Tibial nerve (tissue), 3 donors: Measurements from ENCODE around the gene COL27A1.

Experiments
- POLR2A ChIP-seq, 2 donors: fragments of 450-650 bp; IDR thresholded peaks; one replicate each; pipeline ENCODE4 v1.6.1; 2017; ENCODE audit warnings: antibody characterized with exemption in 2 of 2, mild to moderate bottlenecking in 2 of 2, moderate library complexity in 2 of 2
- TF ChIP-seq, protein P1 (sequence below), 5 experiments: fragments of 200-600 bp in 3 of 5; fragments of 450-650 bp in 2 of 5; sonication (generic) in 3 of 5; IDR thresholded peaks; one replicate each; pipeline ENCODE4 v1.5.1; 2016 to 2019; ENCODE audit warnings: antibody characterized with exemption in 5 of 5, mild to moderate bottlenecking in 3 of 5, moderate library complexity in 2 of 5

DNA sequence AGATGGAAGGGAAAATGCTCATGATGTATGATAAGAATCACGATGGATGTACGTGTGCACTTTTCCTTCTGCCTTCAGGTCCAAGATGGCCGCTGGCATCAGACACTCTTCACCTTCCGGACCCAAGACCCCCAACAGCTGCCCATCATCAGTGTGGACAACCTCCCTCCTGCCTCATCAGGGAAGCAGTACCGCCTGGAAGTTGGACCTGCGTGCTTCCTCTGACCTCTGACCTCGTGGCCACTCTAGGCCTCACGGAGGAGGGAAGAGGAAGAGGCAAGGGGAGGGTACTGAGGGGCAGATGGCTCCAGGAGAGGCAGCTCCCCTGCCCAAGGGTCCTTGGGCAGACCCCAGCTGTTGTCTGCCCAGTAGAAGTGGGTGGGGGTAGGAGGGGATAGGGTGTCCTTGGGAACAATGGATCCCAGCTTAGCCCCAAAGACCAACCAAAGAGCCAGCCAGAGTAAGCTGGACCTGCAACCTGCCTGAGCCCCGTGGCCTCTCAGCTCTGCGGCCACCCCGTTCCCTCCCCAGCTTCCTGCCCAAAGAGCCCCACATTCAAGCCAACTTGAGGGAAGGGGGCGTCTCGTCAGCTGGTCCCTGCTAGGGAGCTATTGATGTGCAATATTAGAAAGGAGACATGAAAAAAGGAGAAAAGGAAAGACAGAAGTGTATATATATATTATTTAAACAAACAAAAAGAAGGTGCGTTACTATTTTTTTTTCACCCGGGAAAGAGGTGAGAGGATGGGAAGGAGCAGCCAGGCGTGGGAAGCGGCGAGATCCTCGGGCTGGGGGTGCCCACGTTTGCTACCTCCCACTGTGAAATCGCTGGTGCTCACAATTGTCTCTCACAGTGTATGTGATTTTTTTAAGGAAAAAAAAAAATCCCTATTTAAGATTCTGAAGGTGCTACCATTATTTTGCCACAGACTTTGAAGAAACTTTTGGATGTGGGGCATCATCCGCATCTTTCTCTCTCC is 155.4 kb downstream of the COL27A1 start:
- TF ChIP-seq, protein P1, sequence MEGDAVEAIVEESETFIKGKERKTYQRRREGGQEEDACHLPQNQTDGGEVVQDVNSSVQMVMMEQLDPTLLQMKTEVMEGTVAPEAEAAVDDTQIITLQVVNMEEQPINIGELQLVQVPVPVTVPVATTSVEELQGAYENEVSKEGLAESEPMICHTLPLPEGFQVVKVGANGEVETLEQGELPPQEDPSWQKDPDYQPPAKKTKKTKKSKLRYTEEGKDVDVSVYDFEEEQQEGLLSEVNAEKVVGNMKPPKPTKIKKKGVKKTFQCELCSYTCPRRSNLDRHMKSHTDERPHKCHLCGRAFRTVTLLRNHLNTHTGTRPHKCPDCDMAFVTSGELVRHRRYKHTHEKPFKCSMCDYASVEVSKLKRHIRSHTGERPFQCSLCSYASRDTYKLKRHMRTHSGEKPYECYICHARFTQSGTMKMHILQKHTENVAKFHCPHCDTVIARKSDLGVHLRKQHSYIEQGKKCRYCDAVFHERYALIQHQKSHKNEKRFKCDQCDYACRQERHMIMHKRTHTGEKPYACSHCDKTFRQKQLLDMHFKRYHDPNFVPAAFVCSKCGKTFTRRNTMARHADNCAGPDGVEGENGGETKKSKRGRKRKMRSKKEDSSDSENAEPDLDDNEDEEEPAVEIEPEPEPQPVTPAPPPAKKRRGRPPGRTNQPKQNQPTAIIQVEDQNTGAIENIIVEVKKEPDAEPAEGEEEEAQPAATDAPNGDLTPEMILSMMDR (IDR thresholded peaks at IDR 0.05) = no peak
- no peak for TF ChIP-seq POLR2A (IDR thresholded peaks at IDR 0.05)
